Activated T-cell treated with anti-CD3 and anti-CD28 coated beads, Interleukin-2, amount 50 U/mL, for 24 hours (primary cell): ENCODE measurements around the gene TPST2.
A peak's percentile ranks its signal among the peaks of the same experiment; 100 is the strongest.

Experiments
- DNase-seq: peaks from one replicate; pipeline ENCODE4 v3.0.0-alpha.2; 2020
- H3K27ac Mint-ChIP-seq: 2 replicates; pipeline ENCODE4 v1.8.0; 2020; ENCODE audit warnings: mild to moderate bottlenecking, mixed read lengths
- H3K27me3 Mint-ChIP-seq: 2 replicates; pipeline ENCODE4 v1.8.0; 2020; ENCODE audit warnings: mixed read lengths
- H3K36me3 Mint-ChIP-seq: 2 replicates; pipeline ENCODE4 v1.8.0; 2020; ENCODE audit warnings: low read depth, mixed read lengths
- H3K4me1 Mint-ChIP-seq: 2 replicates; pipeline ENCODE4 v1.8.0; 2020; ENCODE audit warnings: low read depth, mixed read lengths
- H3K4me3 Mint-ChIP-seq: 2 replicates; pipeline ENCODE4 v1.8.0; 2020; ENCODE audit warnings: mild to moderate bottlenecking, moderate library complexity, mixed read lengths
- H3K9me3 Mint-ChIP-seq: 2 replicates; pipeline ENCODE4 v1.8.0; 2020; ENCODE audit warnings: mixed read lengths

TPST2 gene

DNA sequence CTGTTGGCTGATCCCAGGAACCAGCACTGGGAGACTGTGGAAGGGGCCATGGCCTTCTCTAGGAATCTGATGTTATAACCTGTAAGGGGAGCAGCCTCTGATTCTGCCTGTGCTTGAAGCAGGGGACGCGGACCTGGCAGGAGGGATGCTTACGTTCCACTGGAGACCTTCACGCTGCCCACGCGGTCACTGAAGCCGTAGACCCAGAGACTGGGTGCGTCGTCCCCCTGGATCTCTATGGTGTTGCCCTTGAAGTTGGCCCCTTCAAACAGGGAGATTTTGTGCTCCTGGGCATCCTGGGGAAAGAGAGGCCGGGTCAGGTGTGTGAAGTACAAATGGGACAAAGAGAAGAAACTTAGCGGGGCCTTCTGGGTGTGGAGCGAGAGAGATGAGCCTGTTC, 11.8 kb upstream of the TPST2 start:
- Mint-ChIP-seq H3K4me1 (peaks cover 26% of the 10 kb centered on the region), H3K27ac (no peak overlapping the region), H3K4me3 (no peak overlapping the region), H3K27me3 (no peaks in the 10 kb centered on the region), H3K36me3 (no peaks in the 10 kb centered on the region), H3K9me3 (no peaks in the 10 kb centered on the region)
- DNase-seq = no peak

GRCh38 chr22:26599505-26599904, 9.6 kb upstream of the TPST2 start:
- Mint-ChIP-seq H3K27me3 (no peaks in the 10 kb centered on the region), H3K9me3 (no peaks in the 10 kb centered on the region), H3K27ac (no peak overlapping the region), H3K4me3 (no peak overlapping the region), H3K36me3 (no peaks in the 10 kb centered on the region), H3K4me1 (peaks cover 27% of the 10 kb centered on the region)
- DNase-seq = no peak

DNA sequence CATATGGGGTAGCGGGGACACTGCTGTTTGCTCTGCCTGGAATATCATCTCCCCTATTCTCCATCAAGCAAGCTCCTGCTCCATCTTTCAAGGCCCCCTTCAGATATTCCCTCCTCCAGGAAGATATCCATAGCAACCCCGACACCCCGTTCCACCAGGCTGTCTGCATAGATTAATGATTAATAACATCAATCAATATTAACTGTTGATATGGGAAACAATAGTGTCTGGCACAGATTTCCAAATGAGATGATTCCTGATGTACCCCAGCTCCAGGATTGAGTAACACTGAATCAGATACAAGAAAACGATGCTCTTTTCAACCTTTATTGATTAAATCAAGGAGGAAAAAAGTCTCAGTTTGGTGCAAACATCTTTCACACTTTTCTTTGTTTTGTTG, 7.5 kb upstream of the TPST2 start:
- DNase-seq = no peak
- H3K36me3 Mint-ChIP-seq = no peaks in the 10 kb centered on the region
- H3K27me3 Mint-ChIP-seq = no peaks in the 10 kb centered on the region
- H3K4me1 Mint-ChIP-seq = peaks cover 41% of the 10 kb centered on the region
- H3K4me3 Mint-ChIP-seq = no peak overlapping the region
- H3K9me3 Mint-ChIP-seq = no peaks in the 10 kb centered on the region
- H3K27ac Mint-ChIP-seq = no peak overlapping the region

GRCh38 chr22:26597026-26597425, 7.1 kb upstream of the TPST2 start:
- no peak overlapping the region for H3K4me3 Mint-ChIP-seq
- peak overlapping the region; percentile 18 for H3K27ac Mint-ChIP-seq
- H3K27me3 Mint-ChIP-seq = no peaks in the 10 kb centered on the region
- no peaks in the 10 kb centered on the region for H3K36me3 Mint-ChIP-seq
- no peaks in the 10 kb centered on the region for H3K9me3 Mint-ChIP-seq
- peaks cover 45% of the 10 kb centered on the region for H3K4me1 Mint-ChIP-seq
- no peak for DNase-seq

GRCh38 chr22:26593763-26594162, 3.8 kb upstream of the TPST2 start:
- Mint-ChIP-seq H3K9me3 (no peaks in the 10 kb centered on the region), H3K4me1 (peaks cover 59% of the 10 kb centered on the region), H3K27ac (peak overlapping the region; percentile 66), H3K36me3 (peaks cover 6% of the 10 kb centered on the region), H3K27me3 (no peaks in the 10 kb centered on the region), H3K4me3 (no peak overlapping the region)
- no peak for DNase-seq

DNA sequence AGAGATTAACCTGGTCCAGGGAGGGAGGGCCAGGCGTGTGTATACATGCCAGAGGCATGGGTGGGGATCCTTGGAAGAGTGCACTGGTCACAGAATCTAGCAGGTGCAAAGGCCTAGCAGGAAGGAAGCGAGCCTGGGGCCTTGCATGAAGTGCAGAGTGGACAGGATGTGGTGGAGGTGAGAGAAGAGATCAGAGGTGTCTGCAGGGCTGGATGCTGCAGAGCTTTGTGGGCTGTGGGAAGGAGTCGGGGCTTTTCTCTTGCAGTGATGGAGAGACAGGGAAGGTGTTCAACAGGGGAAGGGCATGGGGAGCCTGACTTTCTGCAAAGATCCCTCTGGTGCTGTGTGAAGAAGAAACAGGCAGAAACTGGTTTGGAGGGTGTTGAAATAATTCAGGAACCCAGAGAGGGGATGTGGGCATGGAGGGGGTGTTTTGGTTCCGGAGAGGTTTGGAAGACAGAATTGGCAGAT, 2.5 kb upstream of the TPST2 start:
- peak; percentile 52 for DNase-seq
- Mint-ChIP-seq H3K4me1 (peaks cover 65% of the 10 kb centered on the region), H3K4me3 (peak overlapping the region; percentile 3), H3K9me3 (no peaks in the 10 kb centered on the region), H3K36me3 (peaks cover 15% of the 10 kb centered on the region), H3K27ac (peak overlapping the region; percentile 42), H3K27me3 (no peaks in the 10 kb centered on the region)

DNA sequence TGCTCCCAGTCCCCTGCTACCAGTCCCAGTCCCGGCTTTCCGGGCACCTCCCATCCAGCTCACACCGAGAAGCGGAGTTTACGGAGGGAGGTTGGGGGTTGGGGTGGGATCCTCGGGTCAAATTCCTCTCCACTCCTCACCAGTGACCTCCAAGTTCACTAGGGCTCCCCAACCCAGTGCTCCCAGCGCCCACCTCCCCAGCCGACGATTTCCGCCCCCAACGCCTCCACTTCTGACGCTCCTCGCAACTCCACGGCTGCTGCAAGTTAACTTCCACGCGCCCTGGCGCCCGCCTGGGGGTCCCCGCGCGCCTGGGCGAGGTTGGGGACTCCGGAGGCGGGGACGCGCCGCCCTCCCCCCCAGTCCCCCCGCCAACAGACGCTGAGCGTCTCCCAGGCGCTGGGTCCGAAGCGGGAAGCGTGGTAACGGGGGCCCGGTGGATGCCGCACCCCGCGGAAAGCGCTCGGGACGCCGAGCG, 526 bp downstream of the TPST2 start:
- Mint-ChIP-seq H3K27me3 (no peaks in the 10 kb centered on the region), H3K4me1 (peaks cover 77% of the 10 kb centered on the region), H3K36me3 (peaks cover 24% of the 10 kb centered on the region), H3K9me3 (no peaks in the 10 kb centered on the region), H3K4me3 (peak overlapping the region; percentile 89), H3K27ac (peak overlapping the region; percentile 90)
- DNase-seq = peak; percentile 69

- peak overlapping the region; percentile 89 for H3K4me3 Mint-ChIP-seq
- H3K4me1 Mint-ChIP-seq = peaks cover 78% of the 10 kb centered on the region
- peaks cover 29% of the 10 kb centered on the region for H3K36me3 Mint-ChIP-seq
- no peak for DNase-seq
- peak overlapping the region; percentile 90 for H3K27ac Mint-ChIP-seq
- H3K9me3 Mint-ChIP-seq = no peaks in the 10 kb centered on the region
- no peaks in the 10 kb centered on the region for H3K27me3 Mint-ChIP-seq
Observed at GRCh38 chr22:26588729-26589366, 1.1 kb downstream of the TPST2 start.

GRCh38 chr22:26587991-26588613, 1.8 kb downstream of the TPST2 start:
- peaks cover 32% of the 10 kb centered on the region for H3K36me3 Mint-ChIP-seq
- peaks cover 73% of the 10 kb centered on the region for H3K4me1 Mint-ChIP-seq
- peak overlapping the region; percentile 90 for H3K27ac Mint-ChIP-seq
- no peaks in the 10 kb centered on the region for H3K9me3 Mint-ChIP-seq
- no peak for DNase-seq
- H3K4me3 Mint-ChIP-seq = peak overlapping the region; percentile 89
- no peaks in the 10 kb centered on the region for H3K27me3 Mint-ChIP-seq

DNA sequence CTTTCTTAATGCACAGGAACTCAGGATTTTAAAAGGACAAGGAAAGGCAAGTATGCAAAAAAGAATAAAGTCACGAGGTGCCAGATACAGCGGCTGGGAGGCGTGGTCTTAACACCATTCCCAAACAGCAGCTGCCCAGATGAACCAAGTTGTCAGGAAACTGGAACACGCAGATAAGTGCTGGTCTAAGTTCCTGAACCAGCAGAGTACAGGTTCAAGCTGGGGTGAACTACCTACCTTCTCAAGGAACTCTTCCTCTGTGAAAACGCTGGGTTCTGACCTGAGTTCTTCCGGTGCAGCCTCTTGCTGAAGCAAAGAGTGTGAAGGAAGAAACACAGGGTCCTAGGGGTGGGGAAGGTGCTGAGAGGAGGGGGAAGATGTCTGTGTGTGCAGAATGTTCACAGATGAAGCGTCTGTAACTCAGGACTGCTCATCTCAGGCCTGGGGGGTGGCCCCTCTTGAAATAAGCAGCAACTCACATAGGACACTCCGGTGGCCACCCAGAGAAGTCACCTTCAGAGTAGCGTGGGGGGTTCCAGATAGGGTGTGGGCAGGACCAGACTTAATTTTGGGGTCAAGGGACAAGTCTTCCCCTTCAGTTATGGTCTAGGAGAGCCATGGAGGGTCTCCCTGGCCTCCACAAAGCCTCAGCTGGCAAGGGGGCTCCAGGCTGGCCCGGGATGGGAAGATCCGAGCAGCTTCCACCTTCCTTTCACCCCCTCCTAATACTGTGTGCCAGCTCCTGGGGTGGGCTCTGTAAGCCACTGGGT, 3.2 kb downstream of the TPST2 start:
- H3K9me3 Mint-ChIP-seq = no peaks in the 10 kb centered on the region
- H3K27ac Mint-ChIP-seq = peak overlapping the region; percentile 86
- peaks cover 66% of the 10 kb centered on the region for H3K4me1 Mint-ChIP-seq
- DNase-seq = no peak
- H3K27me3 Mint-ChIP-seq = no peaks in the 10 kb centered on the region
- peak overlapping the region; percentile 53 for H3K4me3 Mint-ChIP-seq
- peaks cover 44% of the 10 kb centered on the region for H3K36me3 Mint-ChIP-seq

DNA sequence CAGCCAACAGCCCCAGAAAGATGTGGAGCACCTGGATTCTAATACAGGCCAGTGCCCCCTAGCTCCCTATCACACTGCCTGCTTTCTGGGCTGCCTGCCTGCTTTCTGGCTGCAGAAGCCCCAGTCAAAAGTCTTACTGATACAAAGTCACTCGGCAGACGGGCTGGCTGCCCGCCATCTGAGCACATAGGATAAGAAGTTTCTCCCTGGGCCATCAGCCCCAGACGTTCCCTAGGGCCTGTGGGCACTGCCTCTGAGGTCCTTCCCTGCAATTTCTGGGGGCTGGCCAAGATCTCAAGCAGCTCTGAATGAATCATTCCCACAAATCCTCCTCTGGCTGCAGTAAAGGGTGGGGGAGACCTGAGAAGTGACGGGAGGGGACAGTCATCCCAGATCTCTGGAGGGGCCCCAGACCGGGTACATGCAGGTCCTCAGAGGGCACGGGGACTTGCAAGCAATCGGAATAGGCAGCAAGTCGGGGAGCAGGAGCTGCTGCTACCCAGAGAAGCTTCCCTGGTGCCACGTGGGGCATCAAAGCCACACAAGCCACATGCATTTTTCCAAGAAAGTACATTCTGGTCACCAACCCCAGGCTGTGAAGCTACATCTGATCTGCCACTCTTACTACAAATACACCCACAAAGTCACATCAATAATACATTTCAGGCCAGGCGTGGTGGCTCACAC, 4.7 kb downstream of the TPST2 start:
- peaks cover 73% of the 10 kb centered on the region for H3K4me1 Mint-ChIP-seq
- no peak for DNase-seq
- peak overlapping the region; percentile 23 for H3K4me3 Mint-ChIP-seq
- H3K36me3 Mint-ChIP-seq = peaks cover 51% of the 10 kb centered on the region
- no peaks in the 10 kb centered on the region for H3K9me3 Mint-ChIP-seq
- H3K27ac Mint-ChIP-seq = peak overlapping the region; percentile 79
- no peaks in the 10 kb centered on the region for H3K27me3 Mint-ChIP-seq

GRCh38 chr22:26584010-26584409, 5.9 kb downstream of the TPST2 start:
- Mint-ChIP-seq H3K9me3 (no peaks in the 10 kb centered on the region), H3K36me3 (peaks cover 48% of the 10 kb centered on the region), H3K4me3 (no peak overlapping the region), H3K27me3 (no peaks in the 10 kb centered on the region), H3K27ac (peak overlapping the region; percentile 79), H3K4me1 (peaks cover 80% of the 10 kb centered on the region)
- DNase-seq = no peak

DNA sequence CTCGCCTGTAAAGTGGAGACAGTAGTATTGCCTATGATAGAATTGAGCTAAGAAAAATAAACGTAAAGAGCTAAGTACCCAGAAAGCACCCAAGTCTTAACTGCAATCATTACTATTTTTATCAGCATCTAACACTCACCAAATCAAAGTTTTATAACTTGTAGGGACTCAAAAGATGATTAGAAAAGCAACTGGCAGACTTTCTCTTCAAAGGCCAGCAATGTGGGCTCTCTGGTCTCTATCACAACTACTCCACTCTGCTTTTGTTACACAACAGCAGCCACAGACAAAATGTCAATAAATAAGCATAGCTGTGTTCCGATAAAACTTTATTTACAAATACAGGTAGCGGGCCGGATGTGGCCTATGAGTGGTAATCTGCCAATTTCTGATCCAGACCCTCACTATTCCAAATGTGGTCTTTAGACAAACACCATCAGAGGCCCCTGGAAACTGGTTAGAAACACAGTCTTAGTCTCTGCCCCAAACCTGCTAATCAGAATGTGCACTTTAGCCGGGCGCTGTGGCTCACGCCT, 8.2 kb downstream of the TPST2 start:
- Mint-ChIP-seq H3K4me1 (peaks cover 70% of the 10 kb centered on the region), H3K27ac (peak overlapping the region; percentile 44), H3K9me3 (no peaks in the 10 kb centered on the region), H3K36me3 (peaks cover 37% of the 10 kb centered on the region), H3K27me3 (no peaks in the 10 kb centered on the region), H3K4me3 (no peak overlapping the region)
- no peak for DNase-seq

DNA sequence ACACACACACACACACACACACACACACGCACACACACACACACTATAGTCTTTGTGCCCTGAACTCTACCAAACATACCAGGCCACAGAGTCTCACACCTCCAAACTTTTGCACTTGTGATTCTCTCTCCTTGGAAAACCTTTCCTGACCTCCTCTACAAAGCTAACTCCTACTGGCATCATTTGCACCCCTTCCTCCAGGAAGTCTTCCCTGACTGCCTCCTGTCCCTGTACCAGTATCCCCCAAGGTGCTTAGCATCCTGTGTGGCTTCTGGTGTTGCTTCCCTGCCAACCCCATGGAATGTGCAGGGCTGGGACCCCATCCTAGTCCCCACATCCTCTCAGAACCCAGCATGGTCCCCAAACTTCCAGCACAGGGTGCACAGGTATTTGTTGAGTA, 8.9 kb downstream of the TPST2 start:
- no peak for DNase-seq
- peak overlapping the region; percentile 89 for H3K27ac Mint-ChIP-seq
- peaks cover 42% of the 10 kb centered on the region for H3K36me3 Mint-ChIP-seq
- H3K4me3 Mint-ChIP-seq = no peak overlapping the region
- H3K27me3 Mint-ChIP-seq = no peaks in the 10 kb centered on the region
- peaks cover 69% of the 10 kb centered on the region for H3K4me1 Mint-ChIP-seq
- no peaks in the 10 kb centered on the region for H3K9me3 Mint-ChIP-seq
